T1000 (cell line): ENCODE results near the gene ALDH1L1.
A peak's percentile ranks its signal among the peaks of the same experiment; 100 is the strongest.
"Not testable (repeated sequence)": the region's sequence is repeated elsewhere in the genome, so short reads cannot be mapped to it uniquely, and the experiment has no call there.

Experiments
- DNase-seq: peaks from one replicate; lab custom pipeline; 2025; ENCODE audit warnings: mixed read lengths; lab: John Stamatoyannopoulos, UW

The ALDH1L1 gene

GRCh38 chr3:126083511-126083912, 96.9 kb downstream of the ALDH1L1 start:
- no peak for DNase-seq

DNA sequence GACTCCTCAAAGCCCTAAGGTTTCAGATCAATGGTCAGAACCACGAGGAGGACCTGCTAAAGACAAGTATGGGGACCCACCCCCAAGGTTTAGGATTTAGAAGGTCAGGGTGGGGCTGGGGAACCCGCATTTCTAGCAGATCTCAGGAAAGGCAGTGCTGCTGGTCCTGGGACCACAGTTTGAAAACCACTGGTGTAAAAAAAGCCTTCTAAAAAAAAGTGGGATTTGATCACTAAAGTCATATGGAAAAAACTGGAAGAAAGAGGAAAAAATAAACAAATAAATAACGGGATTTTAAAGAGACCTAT, 97.3 kb downstream of the ALDH1L1 start:
- no peak for DNase-seq

- DNase-seq: no peak
Measured at GRCh38 chr3:126082362-126083137, 97.8 kb downstream of the ALDH1L1 start.

- peak; percentile 50 for DNase-seq
Measured at GRCh38 chr3:126081618-126082361, 98.6 kb downstream of the ALDH1L1 start.

- no peak for DNase-seq
Measured at GRCh38 chr3:126080970-126081369, 99.4 kb downstream of the ALDH1L1 start.

DNA sequence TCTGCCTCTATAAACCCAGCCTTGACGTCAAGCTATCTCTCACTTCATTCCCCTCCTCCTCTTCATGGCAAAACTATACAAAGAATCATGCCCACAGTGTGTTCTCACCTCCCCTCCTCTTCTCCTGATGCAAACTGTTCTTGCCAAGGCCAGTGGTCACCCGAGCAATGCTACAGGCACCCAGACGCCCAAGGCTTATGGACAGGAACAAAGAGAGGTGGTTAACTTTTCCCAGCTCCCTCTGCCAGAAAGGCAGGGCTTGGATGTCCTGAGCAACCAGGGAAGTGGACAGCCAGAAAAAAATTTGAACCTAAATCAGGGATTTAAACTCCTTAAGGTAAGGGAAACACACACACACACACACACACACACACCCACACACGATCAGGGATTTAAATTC, 101.5 kb downstream of the ALDH1L1 start:
- DNase-seq: no peak

- DNase-seq: no peak
Measured at GRCh38 chr3:126077754-126078153, 102.6 kb downstream of the ALDH1L1 start.

DNA sequence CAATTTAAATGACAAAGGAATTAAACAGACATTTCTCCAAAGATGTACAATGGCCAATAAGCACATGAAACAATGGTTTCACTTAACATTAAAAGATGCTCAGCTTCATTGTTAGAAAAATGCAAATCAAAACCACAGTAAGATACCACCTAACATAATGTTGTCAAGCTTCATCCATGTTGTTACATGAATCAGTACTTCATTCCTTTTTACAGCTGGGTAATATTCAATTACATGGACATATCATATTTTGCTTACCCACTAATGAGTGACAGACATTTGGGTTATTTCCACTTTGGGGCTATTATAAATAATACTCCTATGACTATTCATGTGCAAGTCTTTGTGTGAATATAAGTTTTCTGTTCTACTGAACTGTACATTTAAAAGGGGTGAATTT, 104.2 kb downstream of the ALDH1L1 start:
- no peak for DNase-seq

DNA sequence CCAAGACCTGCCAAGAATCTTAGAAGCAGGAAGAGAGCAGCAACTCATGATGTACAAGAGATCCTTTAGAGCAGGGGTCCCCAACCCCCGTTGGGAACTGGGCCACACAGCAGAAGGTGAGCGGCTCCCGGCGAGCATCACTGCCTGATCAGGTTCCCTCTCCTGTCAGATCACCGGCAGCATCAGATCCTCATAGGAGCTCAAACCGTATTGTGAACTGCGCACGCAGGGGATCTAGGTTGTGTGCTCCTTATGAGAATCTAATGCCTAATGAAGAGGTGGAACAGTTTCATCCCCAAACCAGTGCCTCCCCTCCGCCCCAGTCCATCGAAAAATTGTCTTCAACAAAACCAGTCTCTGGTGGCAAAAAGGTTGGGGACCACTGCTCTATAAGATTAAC, 110.2 kb downstream of the ALDH1L1 start:
- DNase-seq: no peak

- no peak for DNase-seq
Measured at GRCh38 chr3:126067959-126068358, 112.4 kb downstream of the ALDH1L1 start.

DNA sequence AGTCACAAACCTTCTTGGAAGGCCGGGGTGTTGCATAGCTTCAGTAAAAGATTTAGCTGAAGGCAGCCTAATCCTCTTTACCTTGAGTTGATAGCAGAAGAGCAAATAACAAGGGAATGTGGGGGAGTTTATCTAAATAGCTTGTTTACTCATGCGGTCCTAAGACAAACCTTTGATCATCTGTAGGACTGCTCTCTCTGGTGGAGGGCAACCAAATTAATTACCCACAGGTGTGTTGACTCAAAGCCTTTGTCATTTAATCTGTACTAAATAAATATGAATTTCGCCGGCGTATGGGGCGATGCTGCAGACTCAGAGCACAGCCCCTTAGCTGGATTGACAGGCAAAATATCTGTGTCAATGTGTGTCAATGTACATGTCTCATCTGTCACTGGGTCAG, 113.7 kb downstream of the ALDH1L1 start:
- DNase-seq: not testable (repeated sequence)

DNA sequence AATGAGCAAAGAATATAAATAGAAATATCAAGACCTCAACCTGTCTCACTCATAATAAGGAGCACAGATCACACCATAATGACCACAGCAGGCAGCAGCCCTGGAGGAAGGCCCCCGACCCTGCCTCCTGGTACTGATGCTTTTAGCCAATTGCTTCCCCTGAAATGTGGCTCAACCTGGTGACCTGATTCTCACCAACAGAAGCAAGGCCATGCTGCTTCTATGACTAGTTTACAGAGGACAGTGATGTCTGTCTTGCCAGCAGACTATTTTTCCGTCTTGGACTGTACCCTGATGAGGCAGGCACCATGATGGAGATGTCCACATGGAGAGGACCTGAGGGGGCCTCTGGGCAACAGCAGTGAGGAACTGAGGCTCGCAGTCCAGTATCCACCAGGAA, 114.5 kb downstream of the ALDH1L1 start:
- no peak for DNase-seq

GRCh38 chr3:126064627-126065258, 115.6 kb downstream of the ALDH1L1 start:
- no peak for DNase-seq

- no peak for DNase-seq
Measured at GRCh38 chr3:126063358-126063965, 116.9 kb downstream of the ALDH1L1 start.

- no peak for DNase-seq
Measured at GRCh38 chr3:126061301-126062032, 118.9 kb downstream of the ALDH1L1 start.

- no peak for DNase-seq
Measured at GRCh38 chr3:126060613-126061145, 119.7 kb downstream of the ALDH1L1 start.

GRCh38 chr3:126058666-126059065, 121.7 kb downstream of the ALDH1L1 start:
- DNase-seq: no peak

DNA sequence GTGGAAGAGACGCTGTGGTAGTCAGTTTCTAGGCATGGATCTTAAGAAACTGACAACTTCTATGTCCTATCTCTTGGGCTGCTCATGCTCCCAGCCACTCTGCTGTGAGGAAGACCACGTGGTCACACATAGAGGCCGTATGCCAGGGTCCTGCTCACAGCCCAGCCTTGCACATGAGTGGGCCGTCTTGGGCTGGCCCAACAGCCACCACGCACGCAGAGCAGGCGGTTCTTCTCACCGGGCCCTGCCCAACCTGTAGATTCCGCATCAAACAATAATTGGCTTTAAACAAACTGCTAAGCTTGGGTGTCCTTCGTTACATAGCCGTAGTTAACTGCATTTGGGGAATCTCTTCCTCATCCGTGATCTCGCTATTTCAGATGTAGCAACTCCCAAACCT, 122.5 kb downstream of the ALDH1L1 start:
- no peak for DNase-seq

DNA sequence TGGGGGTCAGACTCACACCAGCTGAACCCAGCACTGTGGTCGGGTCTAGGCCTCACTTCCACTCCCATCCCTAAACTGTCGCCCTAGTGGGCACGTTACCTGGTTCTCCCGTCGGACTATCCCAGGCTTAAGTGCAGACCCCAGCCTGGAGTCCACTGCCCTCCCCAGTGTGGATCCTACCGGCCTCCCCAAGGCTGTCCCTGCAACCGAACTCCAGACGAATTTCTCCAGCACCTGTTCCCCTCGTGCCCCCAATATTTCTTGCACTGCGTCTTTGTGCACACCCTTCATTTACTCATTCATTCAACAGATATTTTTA, 122.9 kb downstream of the ALDH1L1 start:
- no peak for DNase-seq

- no peak for DNase-seq
Measured at GRCh38 chr3:126056681-126057500, 123.5 kb downstream of the ALDH1L1 start.

- no peak for DNase-seq
Measured at GRCh38 chr3:126056088-126056487, 124.3 kb downstream of the ALDH1L1 start.
